HG03442 (cell line): Measurements from ENCODE around the gene TCF7.
A peak's percentile ranks its signal among the peaks of the same experiment; 100 is the strongest.

ENCODE experiments used
- ATAC-seq: cut with Tn5 transposase; IDR thresholded peaks from one replicate; pipeline ENCODE4 v1.9.1; 2021; ENCODE audit warnings: mild to moderate bottlenecking, moderate library complexity; ENCODE audit not compliant: unreplicated experiment

Gene TCF7

DNA sequence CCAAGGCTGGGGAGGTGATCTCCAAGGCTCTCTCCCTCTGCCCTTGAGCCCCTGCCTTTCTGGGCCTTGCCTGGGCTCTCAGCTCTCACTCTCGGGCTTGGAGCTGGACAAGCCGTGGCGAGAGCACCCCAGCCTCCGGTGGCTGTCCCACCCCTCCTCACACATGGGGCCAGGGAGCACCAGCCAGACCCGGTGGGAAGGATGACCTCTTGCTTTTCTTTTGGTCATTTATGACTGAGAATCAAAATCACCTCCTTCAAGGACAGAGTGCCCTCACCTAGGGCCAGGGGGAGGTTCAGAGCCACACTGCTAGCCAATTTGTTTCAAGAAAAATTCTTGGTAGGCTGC, 14.1 kb downstream of the TCF7 start:
- ATAC-seq = no peak

- no peak for ATAC-seq
Measured at GRCh38 chr5:134129411-134130238, 15.1 kb downstream of the TCF7 start.

DNA sequence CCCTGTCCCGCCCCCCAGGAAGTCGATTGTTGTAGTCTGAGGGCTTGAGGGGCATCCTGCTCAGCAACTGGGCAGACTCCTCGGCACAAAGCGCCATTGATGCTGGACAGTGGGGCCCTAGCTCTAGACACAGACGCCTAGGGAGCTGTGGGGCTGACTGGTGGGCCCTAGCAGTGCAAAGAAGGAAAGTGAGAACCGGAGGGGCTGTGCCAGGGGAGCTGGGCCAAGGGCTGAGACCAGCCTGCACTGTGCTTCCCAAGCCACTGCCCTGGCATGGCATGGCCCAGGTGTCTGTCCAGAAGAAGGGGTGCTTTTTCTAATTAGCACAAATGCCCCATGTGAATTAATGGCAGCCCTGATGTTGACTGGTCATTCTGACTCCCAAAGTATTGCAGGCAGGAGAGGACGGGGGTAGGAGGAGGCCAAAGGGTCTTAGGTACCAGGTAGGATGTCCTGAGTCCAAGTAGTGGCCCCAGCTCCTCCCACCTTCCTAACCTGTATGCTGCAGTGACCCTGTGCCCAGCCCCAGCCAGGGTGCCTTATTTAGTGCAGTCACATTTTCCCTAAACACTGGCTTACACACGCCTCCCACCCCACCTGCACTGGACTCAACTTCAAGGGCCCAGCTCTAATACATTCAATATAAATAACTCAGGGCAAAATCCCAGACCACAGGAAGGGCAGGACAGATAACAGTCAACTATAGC, 15.9 kb downstream of the TCF7 start:
- no peak for ATAC-seq

- ATAC-seq = no peak
Measured at GRCh38 chr5:134131165-134131564, 16.7 kb downstream of the TCF7 start.

DNA sequence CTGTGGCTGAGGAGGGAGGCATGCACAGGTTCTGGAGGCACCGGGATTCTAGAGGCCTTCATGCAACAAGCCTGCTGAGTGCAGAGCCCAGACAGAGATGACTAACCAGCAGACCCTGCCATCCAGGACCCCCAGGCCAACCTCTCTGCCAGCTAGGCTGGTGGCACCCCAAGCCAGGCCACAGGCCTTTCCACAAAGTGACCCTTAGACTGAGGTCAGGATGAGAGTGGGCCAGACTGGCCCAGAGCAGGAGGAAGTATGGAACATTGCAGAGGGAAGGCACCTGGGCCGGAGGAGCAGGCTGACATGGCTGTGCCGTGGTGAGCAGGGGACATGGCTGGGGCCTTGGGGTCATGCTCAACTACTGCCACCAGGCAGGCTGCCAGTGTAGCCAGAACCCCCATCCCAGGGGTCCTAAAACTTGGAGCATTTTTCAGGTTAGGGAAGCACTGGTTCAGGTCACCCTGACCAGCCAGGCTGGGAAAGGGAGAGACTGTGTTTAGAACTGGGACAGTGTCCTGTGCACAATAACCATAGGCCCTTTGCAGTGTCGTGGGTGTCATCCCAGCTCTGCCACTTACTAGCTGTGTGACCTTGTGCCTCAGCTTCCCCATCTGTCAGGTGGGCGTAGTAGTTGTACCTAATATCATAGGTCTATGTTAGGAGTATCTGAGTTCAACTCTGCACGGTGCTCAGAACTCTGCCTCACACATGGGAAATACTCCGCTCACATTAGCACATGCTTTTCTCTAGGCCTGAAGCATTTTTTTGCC, 17.3 kb downstream of the TCF7 start:
- no peak for ATAC-seq

DNA sequence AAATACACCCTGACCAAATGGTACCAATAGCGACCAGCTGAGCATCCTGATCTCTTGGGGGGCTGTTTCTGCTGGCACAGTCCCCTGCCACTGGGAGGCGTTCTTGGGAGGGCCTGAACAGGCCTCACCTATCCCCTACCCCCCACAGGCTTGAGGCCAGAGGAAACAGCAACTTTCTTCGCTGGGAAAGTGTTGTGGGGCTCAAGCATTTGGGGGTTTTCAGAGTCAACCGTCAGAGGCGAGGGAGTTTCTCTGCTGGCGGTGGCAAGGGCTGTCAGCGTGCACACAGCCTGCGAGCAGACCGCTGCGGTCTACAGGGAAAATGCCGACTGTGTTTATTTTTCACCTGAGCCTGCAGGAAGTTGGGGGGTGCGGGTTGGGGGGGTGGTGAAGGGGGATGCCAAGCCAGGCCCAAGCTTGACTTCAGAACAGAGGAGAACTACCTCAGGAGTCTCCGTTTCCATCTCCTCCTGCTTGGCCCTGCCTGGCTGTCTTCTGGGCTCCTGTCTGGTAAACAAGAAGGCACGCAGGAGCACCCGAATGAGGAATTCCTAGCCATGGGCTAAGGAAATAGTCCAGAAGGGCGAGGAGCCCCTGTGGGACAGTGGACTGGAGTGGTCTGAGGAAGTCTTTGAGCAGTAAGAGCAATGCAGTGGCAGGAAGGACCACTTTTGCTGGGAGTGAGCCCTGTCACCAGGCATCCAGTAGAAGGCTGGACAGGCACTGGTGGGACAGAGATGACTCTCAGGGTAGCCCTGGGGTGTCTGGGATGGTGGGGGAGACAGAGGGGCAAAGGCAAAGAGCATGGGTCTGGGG, 18.1 kb downstream of the TCF7 start:
- ATAC-seq = peak; percentile 67

GRCh38 chr5:134133188-134133994, 18.9 kb downstream of the TCF7 start:
- no peak for ATAC-seq

- ATAC-seq = no peak
Measured at GRCh38 chr5:134133995-134134541, 19.6 kb downstream of the TCF7 start.

DNA sequence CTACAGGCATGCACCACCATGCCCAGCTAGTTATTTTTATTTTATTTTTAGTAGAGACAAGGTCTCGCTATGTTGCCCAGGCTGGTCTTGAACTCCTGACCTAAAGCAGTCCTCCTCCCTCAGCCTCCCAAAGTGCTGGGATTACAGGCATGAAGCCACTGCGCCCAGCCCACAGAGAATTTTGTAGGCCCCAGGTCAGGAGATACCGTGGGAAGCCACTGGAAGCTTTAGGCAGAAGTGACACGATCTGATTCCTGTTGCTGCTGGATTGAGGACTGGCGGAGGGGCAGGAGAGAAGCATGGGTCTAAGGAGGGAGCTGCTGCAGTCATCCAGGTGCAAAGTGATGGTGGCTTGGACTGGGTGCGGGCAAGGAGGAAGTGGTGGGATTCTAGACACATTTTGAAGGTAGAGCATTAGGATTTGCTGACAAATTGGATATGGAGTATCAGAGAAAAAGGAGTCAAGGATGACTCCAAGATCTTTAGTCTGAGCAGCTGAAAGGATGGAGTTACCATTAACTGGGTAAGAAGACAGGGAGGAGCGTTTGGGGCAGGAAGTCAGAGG, 20.7 kb downstream of the TCF7 start:
- no peak for ATAC-seq

- no peak for ATAC-seq
Measured at GRCh38 chr5:134136221-134136631, 21.7 kb downstream of the TCF7 start.

GRCh38 chr5:134136771-134137170, 22.3 kb downstream of the TCF7 start:
- no peak for ATAC-seq

- ATAC-seq = peak; percentile 79
Measured at GRCh38 chr5:134138416-134139376, 24.2 kb downstream of the TCF7 start.

DNA sequence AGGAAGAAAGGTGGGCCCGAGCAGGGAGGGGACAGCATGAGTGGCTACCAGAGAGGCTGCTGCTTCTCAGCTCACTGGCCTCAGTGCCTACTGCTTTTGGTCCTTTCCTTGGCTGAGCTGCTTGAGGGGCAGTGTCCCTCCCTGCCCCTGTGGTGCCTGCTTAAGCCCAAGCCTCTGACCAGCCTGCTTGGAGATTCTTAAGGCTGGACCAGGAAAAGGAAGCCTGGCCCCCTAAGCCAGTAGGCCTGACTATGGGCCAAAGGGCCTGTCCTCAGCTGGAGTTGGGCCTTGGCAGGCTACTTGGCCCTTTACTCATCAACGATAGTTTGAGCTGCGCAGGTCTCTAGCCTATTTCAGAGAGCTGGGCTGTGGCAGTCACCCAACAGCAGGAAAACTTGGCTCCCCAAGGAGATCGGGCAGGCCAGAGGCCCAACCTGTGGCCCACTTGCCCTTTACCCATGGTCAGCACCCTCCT, 24.9 kb downstream of the TCF7 start:
- no peak for ATAC-seq

DNA sequence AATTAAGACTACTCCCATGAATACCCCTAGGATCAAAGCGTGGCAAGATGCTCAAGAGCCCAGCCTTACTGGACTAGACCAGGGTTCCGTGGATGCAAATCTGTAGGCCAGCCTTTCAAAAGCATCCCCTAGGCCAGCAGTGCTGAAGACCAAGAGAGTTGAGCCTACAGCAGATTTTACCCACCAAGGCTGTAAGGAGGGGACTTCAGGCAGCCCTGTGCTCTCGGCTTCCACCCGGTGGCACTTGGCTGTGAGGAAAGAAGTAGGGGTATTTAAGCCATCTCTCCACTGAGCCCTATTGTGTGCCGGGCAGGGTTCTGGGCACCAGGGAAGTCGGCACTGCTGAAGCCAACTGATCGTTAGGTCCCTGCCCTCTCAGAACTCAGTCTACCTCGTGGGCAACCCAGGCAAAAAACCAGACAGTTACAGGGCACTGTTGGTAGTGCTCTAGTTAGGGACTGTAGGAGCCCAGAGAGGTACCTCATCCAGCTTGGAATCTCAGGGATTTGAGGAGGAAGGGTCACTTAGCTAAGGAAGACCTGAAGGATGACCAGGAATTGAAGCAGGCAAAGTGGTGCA, 25.5 kb downstream of the TCF7 start:
- ATAC-seq = no peak

- peak; percentile 36 for ATAC-seq
Measured at GRCh38 chr5:134140530-134141201, 26.2 kb downstream of the TCF7 start.

- no peak for ATAC-seq
Measured at GRCh38 chr5:134141331-134142050, 27.0 kb downstream of the TCF7 start.

DNA sequence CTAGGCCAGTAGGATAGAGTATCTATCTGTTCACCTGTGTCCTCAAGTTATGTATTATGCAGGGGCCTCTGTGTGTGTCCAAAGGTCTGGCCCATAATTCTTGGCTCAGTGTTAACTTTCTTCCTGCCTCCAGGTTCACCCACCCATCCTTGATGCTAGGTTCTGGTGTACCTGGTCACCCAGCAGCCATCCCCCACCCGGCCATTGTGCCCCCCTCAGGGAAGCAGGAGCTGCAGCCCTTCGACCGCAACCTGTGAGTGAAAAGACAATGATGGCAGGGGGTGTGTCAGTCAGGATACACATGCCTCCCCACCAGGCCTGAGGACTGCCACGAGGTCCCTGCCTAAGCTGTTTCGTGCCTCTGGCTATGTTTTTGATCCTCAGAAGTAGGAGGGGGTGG, 27.6 kb downstream of the TCF7 start:
- ATAC-seq = no peak
